Measurements from ENCODE around the gene MRPL55.

MRPL55 gene

DNA sequence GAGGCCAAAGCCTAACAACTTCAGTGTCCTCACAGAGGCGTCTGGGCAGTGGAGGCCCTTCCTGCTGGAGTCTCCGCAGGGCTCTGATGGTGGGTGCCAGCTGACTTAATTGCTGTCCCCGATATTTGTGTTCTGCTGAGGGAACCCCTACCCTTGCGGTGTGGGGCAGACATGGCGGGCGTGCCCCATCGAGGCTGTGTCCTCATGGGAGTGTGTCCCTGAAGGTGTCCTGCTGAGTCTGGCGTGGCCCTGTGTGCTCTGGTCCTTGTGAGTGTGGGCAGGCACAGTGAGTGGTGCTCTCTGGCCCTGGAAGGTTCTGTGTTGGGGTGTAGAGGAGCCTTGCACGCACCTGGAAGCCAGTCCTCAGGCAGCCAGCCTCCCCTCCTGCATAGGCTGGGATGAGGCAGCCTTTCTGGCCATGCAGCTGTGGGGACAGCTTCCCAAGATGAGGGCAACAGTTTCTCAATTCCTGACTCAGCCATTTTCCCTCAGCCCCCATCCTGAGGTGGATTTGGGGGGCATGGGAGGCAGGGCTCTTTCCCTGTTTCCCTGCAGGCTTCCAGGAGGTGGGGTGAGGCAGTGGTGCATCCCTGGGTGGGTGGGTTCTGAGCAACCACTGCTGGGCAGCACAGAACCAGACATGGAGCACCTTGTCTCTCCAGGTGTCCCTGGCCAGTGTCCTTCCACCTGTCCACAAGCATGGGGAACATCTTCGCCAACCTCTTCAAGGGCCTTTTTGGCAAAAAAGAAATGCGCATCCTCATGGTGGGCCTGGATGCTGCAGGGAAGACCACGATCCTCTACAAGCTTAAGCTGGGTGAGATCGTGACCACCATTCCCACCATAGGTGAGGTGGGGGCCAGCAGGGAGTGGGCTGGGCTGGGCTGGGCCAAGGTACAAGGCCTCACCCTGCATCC, 12.4 kb downstream of the MRPL55 start:
- FAIRE-seq: no peak
- DNase-seq (ENCODE audit: insufficient read length, low spot score): no peak
- TF ChIP-seq POLR2A (IDR thresholded peaks at IDR 0.05; ENCODE audit: low read depth, low read length): no peak

DNA sequence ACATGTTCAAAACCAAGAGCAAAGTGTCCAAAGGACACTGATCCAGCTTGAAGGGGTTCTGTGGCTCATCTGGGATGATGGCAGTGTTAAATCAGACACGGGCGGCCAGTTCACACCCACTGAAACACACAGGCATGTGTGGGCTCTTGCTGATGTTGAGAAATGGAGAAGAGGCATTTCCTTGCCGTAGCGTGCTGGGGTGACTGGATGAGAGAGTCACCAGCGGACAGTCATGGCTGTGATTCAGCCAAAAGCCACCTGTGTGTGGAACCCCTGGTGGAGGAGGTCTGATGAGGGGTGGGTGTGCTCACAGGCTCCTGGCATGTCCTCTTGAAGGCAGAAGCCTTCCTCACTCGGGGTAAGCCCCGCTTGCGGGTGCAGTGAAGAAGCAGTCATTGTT, 13.2 kb downstream of the MRPL55 start:
- FAIRE-seq (no peak), DNase-seq (ENCODE audit: insufficient read length, low spot score) (no peak)

DNA sequence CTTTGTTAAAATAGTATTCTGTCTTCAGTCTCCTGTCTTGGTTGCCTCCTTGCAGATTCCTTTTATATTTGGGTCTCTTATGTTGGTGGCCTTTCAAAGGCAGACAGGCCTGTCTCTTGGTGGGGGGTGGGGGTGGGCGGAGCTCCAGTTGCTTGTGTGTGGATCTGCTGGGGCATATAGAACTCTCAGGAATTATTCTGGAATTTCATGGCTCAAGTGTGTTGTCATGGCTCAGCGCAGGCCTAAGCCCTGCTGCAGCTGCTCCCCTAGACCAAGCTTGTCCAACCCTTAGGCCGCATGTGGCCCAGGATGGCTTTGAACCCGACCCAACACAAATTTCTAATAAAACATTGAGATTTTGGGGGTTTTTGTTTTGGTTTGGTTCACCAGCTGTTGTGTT, 13.9 kb downstream of the MRPL55 start:
- FAIRE-seq (no peak), DNase-seq (ENCODE audit: insufficient read length, low spot score) (no peak)
- no peak for TF ChIP-seq POLR2A (IDR thresholded peaks at IDR 0.05; ENCODE audit: low read depth, low read length)

More for the DNA sequence above, 13.2 kb downstream of the MRPL55 start:
- no peak for TF ChIP-seq POLR2A (IDR thresholded peaks at IDR 0.05; ENCODE audit: low read depth, low read length)

DNA sequence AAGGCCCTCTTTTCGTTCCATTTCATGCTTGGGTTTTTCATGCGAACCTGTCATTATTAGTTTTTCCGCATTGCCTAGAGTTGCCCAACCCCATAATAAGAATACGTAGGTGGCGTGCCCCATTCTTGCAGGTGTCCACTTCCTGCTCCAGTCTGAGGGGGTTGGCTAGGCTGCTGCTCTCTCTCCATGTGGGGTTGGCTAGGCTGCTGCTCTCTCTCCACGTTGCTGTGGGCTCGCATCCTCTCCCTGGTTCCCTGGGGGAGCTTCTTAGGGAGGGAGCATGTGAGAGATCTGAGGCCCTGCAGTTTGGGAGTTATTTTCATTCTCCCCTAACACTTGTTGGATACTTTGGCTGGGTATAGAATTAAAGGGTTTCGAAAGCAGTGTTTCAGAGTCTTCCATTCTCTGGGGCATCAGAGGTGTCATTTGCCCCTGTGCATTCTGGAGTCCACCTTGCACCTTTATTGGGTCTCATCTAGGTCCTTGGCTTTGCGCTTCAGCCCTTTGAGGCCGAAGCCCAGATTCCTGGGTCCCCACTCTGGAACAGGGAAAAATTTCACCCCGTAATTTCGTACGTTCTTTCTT, 14.6 kb downstream of the MRPL55 start:
- DNase-seq (ENCODE audit: insufficient read length, low spot score) (no peak), FAIRE-seq (no peak)
- TF ChIP-seq POLR2A (IDR thresholded peaks at IDR 0.05; ENCODE audit: low read depth, low read length): no peak

DNA sequence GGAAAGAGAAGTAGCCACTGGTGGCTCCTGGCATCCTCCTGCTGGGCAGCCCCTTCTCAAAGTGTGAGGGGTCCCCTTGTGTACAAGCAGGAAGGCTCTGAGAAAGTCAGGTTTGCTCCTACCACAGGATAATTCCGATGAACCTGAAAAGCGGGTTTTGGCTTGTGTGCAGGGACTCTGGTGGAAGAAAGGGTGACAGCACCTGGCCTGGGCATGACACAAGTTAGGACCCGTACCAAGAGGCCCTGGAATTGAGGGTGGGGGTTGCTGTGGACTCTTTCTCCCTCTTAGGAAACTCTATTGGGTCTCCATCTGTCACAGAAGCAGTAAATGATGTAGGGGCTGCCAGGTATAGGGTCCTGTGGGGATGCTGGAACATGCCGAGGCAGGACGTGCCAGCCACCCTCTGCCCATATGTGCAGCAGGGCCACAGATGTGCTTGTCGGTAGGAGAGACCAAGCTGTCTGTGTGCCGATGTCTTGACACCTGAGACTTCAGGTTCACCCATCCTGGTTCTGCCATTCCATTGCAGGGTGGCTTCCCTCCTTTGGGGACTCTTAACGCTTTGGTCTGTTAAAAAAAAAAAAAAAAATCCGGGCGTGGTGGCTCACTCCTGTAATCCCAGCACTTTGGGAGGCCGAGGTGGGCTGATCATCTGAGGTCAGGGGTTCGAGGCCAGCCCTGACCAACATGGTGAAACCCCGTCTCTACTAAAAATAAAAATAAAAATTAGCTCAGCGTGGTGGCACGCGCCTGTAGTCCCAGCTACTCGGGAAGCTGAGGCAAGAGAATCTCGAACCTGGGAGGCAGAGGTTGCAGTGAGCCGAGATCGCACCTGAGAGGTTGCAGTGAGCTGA, 15.8 kb downstream of the MRPL55 start:
- no peak for FAIRE-seq
- no peak for TF ChIP-seq POLR2A (IDR thresholded peaks at IDR 0.05; ENCODE audit: low read depth, low read length)
- no peak for DNase-seq (ENCODE audit: insufficient read length, low spot score)

DNA sequence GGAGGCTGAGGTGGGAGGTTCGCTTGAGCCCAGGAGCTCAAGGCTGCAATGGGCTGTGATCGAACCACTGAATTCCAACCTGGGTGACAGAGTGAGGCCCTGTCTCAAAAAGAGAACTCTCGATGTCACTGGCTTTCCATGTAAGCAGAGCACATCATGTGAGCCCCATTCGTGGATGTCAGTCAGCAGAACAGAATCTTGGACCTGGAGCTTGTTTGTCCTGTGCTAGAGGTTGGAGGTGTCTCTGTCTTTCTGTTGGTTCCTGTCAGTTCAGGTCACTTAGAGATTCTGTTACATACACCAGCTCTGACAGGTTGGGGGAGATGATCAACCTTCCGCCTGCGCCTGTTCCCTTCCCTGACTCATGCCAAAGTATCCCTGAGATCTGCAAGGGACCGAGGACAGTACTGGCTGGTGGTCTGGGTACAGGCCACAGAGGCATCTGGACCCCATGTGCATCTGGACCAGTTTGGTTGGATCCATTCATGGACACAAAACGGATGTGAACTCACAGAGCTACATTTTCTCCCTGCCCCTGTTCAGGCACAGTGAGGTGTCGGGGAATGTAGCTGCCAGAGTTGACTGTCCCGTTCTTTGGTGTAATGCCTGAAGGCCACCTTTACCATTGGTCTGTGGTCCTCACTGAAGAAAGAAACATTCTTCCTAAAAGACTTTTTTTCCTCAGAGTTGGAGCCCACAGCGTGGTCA, 16.6 kb downstream of the MRPL55 start:
- FAIRE-seq (no peak), DNase-seq (ENCODE audit: insufficient read length, low spot score) (no peak)
- no peak for TF ChIP-seq POLR2A (IDR thresholded peaks at IDR 0.05; ENCODE audit: low read depth, low read length)

DNA sequence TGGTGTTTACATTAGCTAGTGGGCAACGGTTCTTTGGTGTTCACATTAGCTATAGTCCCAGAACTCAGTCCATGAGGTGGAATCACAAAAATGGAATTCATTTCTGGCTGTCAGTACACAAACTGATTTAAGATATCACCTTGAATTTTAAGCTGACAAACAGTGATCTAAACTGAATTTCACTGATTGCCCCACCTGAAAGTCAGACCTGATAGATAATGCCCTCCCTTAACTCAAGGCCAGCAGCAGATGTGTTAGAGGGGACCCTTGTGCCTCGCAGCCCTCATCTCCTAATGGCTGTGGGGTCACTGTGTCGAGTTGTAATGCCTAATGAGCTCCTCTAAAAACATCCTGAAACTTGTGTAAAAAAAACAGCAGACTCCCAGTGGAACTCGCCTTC, 18.0 kb downstream of the MRPL55 start:
- DNase-seq (ENCODE audit: insufficient read length, low spot score) (no peak), FAIRE-seq (no peak)
- TF ChIP-seq POLR2A (IDR thresholded peaks at IDR 0.05; ENCODE audit: low read depth, low read length): no peak

DNA sequence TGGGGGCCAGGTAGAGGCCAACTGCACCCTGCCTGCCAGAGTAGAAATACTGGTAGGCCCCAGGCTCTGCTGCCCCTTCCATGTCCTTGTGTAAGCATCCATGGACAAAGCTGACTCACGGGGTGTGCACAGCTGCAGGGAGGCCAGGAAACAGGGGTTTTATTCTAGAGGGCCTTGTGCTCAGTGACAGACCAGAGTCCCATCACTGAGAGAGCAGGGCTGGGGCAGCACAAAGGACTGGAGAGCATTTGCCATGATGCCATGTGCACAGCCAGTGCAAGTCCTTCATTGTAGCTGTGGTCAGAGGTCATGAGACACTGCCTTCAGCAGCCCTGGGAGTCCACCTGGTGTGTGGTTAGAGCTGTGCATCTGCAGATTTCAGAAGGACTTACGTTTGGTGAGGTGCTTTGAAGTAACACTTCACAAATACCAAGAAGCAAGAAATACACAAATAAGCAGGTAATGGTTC, 18.5 kb downstream of the MRPL55 start:
- DNase-seq (ENCODE audit: insufficient read length, low spot score): no peak
- TF ChIP-seq POLR2A (IDR thresholded peaks at IDR 0.05; ENCODE audit: low read depth, low read length): no peak
- no peak for FAIRE-seq

DNA sequence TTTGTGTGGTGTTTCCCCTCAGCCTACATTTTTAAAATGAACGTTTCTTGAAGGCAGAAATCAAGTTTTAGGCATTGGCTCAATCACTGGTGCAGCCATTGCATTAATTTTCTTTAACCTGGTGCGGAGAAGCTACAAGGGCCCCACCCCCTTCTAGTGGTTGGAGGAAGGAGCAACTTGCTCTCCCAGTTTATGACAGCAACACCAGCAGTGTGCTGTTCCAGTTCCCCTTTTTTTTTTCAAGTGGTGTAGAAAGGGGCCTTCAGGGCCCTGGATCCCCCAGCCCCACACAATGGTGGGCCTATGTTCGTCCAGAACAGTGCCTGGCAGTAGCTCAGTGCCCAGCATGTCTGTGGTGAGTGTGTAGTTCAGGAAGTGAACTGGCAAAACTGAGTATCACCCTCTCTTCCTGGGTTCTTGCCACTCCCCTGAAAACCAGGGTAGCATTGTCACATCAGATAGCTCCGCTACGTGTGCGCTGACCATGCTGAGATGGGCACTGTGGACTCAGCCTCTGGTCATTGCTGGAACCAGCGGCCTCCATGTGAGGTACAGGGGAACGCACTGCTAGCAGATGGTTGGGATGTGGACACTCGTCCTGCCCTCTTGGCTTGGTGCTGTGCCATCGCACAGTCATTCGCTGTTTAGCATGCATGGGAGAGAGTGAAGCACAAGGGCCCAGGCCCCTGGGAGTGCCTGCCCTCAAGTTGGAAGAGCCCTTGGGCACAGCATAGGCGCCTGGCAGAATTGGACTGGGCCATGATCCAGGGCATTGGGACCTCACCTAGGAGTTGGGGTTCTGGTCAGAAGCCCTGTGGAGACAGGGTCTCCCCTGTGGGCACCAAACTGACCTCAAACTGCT, 19.3 kb downstream of the MRPL55 start:
- FAIRE-seq (no peak), DNase-seq (ENCODE audit: insufficient read length, low spot score) (no peak)
- TF ChIP-seq POLR2A (IDR thresholded peaks at IDR 0.05; ENCODE audit: low read depth, low read length): no peak

DNA sequence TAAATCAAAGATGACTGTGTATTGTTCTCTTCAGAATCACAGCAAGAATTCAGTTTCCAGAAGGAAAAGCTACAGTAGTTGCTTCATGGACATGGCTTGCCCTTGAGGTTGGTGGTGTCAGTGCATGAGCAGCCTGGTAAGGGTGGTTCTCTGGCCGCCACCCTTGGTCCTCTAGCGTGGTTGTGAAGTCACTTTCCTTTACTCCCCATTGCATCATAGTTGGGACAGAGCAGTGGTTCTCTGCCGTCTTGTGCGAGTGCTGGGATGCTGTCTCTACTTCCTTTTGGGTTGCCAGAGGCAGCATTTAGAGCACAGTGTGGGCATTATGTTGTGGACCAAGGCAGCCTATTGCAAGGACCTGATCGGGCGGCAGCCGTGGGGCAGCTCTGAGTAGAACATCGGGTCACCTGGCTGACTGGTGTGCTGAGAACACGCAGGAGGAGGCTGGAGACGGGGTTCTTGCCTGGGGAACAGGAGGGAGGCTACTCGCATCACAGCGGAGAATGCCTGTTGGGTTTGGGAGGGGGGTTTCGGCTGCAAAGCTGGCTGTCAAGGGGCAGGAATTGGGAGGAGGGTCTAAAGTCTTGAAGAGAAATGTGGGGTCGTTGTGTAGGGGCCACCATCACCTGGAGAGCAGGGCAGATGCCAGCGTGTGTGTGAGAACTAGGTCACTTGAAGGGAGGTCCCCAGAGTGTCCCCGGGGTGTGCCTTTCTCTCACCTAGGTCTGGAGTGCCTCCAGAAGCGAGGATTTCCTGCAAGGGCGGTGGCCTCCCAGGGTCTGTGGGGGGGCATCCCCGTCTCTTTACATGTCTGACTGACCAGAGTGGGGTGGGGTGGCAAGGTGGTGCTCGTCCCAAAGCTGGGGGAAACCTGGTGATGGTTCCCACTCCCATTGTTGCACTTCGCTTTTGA, 20.3 kb downstream of the MRPL55 start:
- no peak for TF ChIP-seq POLR2A (IDR thresholded peaks at IDR 0.05; ENCODE audit: low read depth, low read length)
- FAIRE-seq (no peak), DNase-seq (ENCODE audit: insufficient read length, low spot score) (no peak)

DNA sequence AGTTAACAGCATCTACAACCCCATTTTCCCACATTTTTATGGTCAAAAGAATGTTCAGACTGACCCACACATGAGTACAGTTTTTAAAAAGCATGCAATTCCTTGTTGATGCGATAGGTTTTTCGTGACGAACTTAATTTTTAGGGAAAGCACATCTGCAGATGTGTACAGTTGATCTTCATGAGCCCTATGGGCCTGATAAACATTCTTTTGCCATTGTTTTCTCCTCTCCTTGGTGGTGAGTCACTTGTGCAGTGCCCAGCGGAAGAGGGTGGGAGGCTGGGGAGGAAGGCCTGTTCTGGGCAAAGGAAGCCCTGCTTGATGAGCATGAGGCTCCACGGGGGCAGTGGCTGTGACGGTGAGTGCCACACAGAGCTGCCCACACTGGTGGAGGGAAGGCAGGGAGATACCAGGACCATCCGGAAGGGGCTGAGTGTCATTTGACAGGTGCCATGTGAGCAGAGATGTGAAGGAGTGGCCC, 21.3 kb downstream of the MRPL55 start:
- DNase-seq (ENCODE audit: insufficient read length, low spot score) (peak; percentile 86), FAIRE-seq (no peak)
- TF ChIP-seq POLR2A (IDR thresholded peaks at IDR 0.05; ENCODE audit: low read depth, low read length): 0 out of 2 replicates have a peak, but pooled peaks have one; percentile 24
